ENCODE results near the gene CCL2. TPM values are rescaled to one million over a fixed set of nuclear protein-coding genes. Genes with fewer than 3 reads are reported as not detected.

The CCL2 gene
- total RNA-seq, 1 experiment from 2014 or later, result not detected

DNA sequence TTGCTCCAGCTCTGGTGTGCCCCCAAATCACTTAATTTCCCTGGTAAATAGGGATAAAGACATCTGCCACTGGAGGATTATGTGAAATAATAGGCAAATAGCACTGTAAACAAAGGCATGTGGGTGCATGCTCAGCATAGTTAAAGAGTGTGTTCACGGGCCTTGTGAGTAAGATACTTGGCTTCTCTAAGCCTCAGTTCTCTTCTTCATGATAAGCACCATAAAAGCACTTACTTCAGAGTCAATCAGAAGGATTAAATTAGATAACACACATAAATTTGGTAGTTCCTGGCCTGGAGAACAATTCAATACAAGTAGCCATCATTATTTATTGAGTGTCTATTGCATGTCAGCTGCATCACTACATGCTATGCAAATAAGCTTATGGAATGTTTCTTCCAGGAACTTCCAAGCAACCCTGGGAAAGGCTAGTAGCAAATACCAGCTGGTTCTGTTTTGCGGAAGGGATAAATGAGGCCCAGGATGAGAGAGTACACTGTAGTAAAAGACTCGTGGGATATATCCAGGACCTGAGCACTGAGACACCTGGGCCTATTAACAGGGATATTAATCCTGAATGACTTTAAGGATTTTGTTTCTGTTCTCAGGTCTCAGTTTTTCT, 45.0 kb downstream of the CCL2 start:
- Histone ChIP-seq H2AFZ (no peak overlapping the region), H4K20me1 (ENCODE audit: insufficient read depth) (no peaks in the 10 kb centered on the region), H3K4me2 (no peak overlapping the region), H3F3A (ENCODE audit: insufficient read depth, low read depth) (no peaks in the 10 kb centered on the region), H3K4me1 (replicated peaks; ENCODE audit: insufficient read depth) (no peaks in the 10 kb centered on the region), H3K27me3 (ENCODE audit: insufficient read depth, low read depth) (peaks cover 29% of the 10 kb centered on the region), H3K4me3 (no peak overlapping the region), H3K27ac (no peak overlapping the region), H3K36me3 (ENCODE audit: low read depth) (no peaks in the 10 kb centered on the region), H3K79me2 (ENCODE audit: low read depth) (no peaks in the 10 kb centered on the region), H3K9me3 (ENCODE audit: insufficient read depth, low read depth) (no peaks in the 10 kb centered on the region), H3K9me2 (ENCODE audit: insufficient read depth) (no peaks in the 10 kb centered on the region)
- POLR2A ChIA-PET (ENCODE audit: unreplicated experiment), result no interaction called here
- intact Hi-C loops (cut with micrococcal nuclease; ENCODE audit: unreplicated experiment), result no loop called here
- DNase-seq, result no peak
- TF ChIP-seq, protein P1, sequence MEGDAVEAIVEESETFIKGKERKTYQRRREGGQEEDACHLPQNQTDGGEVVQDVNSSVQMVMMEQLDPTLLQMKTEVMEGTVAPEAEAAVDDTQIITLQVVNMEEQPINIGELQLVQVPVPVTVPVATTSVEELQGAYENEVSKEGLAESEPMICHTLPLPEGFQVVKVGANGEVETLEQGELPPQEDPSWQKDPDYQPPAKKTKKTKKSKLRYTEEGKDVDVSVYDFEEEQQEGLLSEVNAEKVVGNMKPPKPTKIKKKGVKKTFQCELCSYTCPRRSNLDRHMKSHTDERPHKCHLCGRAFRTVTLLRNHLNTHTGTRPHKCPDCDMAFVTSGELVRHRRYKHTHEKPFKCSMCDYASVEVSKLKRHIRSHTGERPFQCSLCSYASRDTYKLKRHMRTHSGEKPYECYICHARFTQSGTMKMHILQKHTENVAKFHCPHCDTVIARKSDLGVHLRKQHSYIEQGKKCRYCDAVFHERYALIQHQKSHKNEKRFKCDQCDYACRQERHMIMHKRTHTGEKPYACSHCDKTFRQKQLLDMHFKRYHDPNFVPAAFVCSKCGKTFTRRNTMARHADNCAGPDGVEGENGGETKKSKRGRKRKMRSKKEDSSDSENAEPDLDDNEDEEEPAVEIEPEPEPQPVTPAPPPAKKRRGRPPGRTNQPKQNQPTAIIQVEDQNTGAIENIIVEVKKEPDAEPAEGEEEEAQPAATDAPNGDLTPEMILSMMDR (conservative IDR thresholded peaks at IDR 0.05), result no peak
- TF ChIP-seq EZH2 (IDR thresholded peaks at IDR 0.05; ENCODE audit: low read depth), result no peak
- BruUV-seq (replicated peaks), result no TSS peak
- CTCF ChIA-PET, result no interaction called here

DNA sequence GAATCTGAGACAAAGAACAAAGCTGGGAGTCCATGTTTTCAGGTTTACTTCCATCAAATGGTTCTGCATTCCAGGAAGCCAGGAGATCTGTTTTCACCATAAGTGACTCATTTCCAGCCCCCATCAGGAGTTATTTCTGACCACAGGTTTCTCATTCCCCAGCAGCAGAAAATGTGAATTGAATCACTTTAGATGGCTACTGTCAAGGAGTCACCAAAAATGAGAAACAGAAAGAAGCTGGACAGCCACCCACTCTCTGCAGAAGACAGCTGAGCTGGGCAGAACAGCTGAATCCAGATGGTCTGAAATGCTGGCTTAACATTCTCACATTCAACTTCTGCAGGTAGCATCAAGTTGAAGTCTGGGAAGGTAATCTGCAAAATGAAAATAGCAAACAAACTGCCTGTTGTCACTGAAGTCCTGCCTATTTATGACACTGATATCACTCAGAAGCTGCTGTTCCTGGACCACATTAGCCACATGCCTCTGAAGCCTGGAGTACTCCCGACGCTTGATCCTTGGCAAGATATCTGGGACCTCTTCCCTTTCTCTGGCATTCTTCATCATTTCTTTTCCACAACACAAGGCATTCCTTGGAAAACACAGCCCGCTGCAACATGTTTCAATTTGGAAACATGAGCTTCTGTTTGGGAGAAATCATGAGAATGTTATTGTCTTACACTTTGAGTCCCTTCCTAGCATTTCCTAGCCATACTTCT, 45.7 kb downstream of the CCL2 start:
- no TSS peak for BruUV-seq (replicated peaks)
- no peak overlapping the region for H3K27ac ChIP-seq
- H4K20me1 ChIP-seq (ENCODE audit: insufficient read depth), result no peaks in the 10 kb centered on the region
- H3K79me2 ChIP-seq (ENCODE audit: low read depth), result no peaks in the 10 kb centered on the region
- no peaks in the 10 kb centered on the region for H3K9me2 ChIP-seq (ENCODE audit: insufficient read depth)
- TF ChIP-seq EZH2 (IDR thresholded peaks at IDR 0.05; ENCODE audit: low read depth), result no peak
- CTCF ChIA-PET, result no interaction called here
- H3K27me3 ChIP-seq (ENCODE audit: insufficient read depth, low read depth), result peaks cover 29% of the 10 kb centered on the region
- H3K4me1 ChIP-seq (replicated peaks; ENCODE audit: insufficient read depth), result no peaks in the 10 kb centered on the region
- no peak for DNase-seq
- no peak overlapping the region for H3K4me2 ChIP-seq
- no peak overlapping the region for H3K4me3 ChIP-seq
- POLR2A ChIA-PET (ENCODE audit: unreplicated experiment), result no interaction called here
- H3K36me3 ChIP-seq (ENCODE audit: low read depth), result no peaks in the 10 kb centered on the region
- H3K9me3 ChIP-seq (ENCODE audit: insufficient read depth, low read depth), result no peaks in the 10 kb centered on the region
- intact Hi-C loops (cut with micrococcal nuclease; ENCODE audit: unreplicated experiment), result no loop called here
- H2AFZ ChIP-seq, result no peak overlapping the region
- no peaks in the 10 kb centered on the region for H3F3A ChIP-seq (ENCODE audit: insufficient read depth, low read depth)

DNA sequence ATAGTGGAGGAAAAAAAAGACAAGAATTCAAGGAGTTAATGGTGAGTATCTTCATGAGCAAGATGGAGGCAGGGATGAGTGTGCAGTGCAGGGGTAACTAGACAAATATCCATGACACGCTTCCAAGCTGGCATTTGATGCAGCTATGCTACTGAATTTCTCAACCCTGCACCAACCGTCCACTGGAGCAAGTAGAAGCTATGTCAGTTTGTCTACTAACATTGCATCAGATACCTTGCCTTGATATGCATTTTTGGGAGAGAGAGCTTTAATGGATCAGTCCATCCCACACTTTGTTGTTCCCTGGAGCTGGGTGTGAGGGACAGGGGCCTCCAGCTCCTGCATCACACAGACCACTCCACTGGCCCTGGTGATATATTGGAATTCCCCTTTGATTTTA, 46.9 kb downstream of the CCL2 start:
- no peaks in the 10 kb centered on the region for H3K9me3 ChIP-seq (ENCODE audit: insufficient read depth, low read depth)
- intact Hi-C loops (cut with micrococcal nuclease; ENCODE audit: unreplicated experiment), result no loop called here
- ChIA-PET CTCF (no interaction called here), POLR2A (ENCODE audit: unreplicated experiment) (no interaction called here)
- peaks cover 40% of the 10 kb centered on the region for H3K27me3 ChIP-seq (ENCODE audit: insufficient read depth, low read depth)
- no TSS peak for BruUV-seq (replicated peaks)
- no peak overlapping the region for H3K4me3 ChIP-seq
- no peaks in the 10 kb centered on the region for H3K4me1 ChIP-seq (replicated peaks; ENCODE audit: insufficient read depth)
- H3K4me2 ChIP-seq, result no peak overlapping the region
- no peaks in the 10 kb centered on the region for H3K79me2 ChIP-seq (ENCODE audit: low read depth)
- H3K36me3 ChIP-seq (ENCODE audit: low read depth), result no peaks in the 10 kb centered on the region
- H4K20me1 ChIP-seq (ENCODE audit: insufficient read depth), result no peaks in the 10 kb centered on the region
- H2AFZ ChIP-seq, result no peak overlapping the region
- H3F3A ChIP-seq (ENCODE audit: insufficient read depth, low read depth), result no peaks in the 10 kb centered on the region
- no peak overlapping the region for H3K27ac ChIP-seq
- no peaks in the 10 kb centered on the region for H3K9me2 ChIP-seq (ENCODE audit: insufficient read depth)
- no peak for DNase-seq
- no peak for TF ChIP-seq EZH2 (IDR thresholded peaks at IDR 0.05; ENCODE audit: low read depth)
- TF ChIP-seq, protein P1 (conservative IDR thresholded peaks at IDR 0.05), result no peak

Measured in PC-9 (cell line).